HG03442 (cell line): ENCODE results near the gene RFX1.
"Not testable (repeated sequence)": the region's sequence is repeated elsewhere in the genome, so short reads cannot be mapped to it uniquely, and the experiment has no call there.

ENCODE experiments used
- ATAC-seq: cut with Tn5 transposase; IDR thresholded peaks from one replicate; pipeline ENCODE4 v1.9.1; 2021; ENCODE audit warnings: mild to moderate bottlenecking, moderate library complexity; ENCODE audit not compliant: unreplicated experiment

RFX1 gene

GRCh38 chr19:13938301-13939064, 67.6 kb downstream of the RFX1 start, which contains the start of gene PODNL1:
Gene PODNL1, minus strand, starts transcription at chr19:13938417. Its CDS starts 236 bp downstream, at chr19:13938181.
- no peak for ATAC-seq

- no peak for ATAC-seq
Observed at GRCh38 chr19:13937479-13938300, 68.4 kb downstream of the RFX1 start.

- no peak for ATAC-seq
Observed at GRCh38 chr19:13935765-13936510, 70.2 kb downstream of the RFX1 start.

GRCh38 chr19:13934785-13935109, 71.4 kb downstream of the RFX1 start:
- ATAC-seq: no peak

- ATAC-seq: no peak
Observed at GRCh38 chr19:13932911-13933393, 73.2 kb downstream of the RFX1 start.

GRCh38 chr19:13932149-13932637, 73.9 kb downstream of the RFX1 start:
- ATAC-seq: no peak

- no peak for ATAC-seq
Observed at GRCh38 chr19:13931391-13932148, 74.5 kb downstream of the RFX1 start.

GRCh38 chr19:13930402-13930801, 75.7 kb downstream of the RFX1 start:
- no peak for ATAC-seq

- no peak for ATAC-seq
Observed at GRCh38 chr19:13929956-13930355, 76.2 kb downstream of the RFX1 start.

GRCh38 chr19:13929340-13929739, 76.8 kb downstream of the RFX1 start:
- ATAC-seq: no peak

- no peak for ATAC-seq
Observed at GRCh38 chr19:13926715-13927114, 79.4 kb downstream of the RFX1 start.

- no peak for ATAC-seq
Observed at GRCh38 chr19:13926010-13926409, 80.1 kb downstream of the RFX1 start.

- no peak for ATAC-seq
Observed at GRCh38 chr19:13923194-13923987, 82.7 kb downstream of the RFX1 start.

- ATAC-seq: not testable (repeated sequence)
Observed at GRCh38 chr19:13922118-13922517, 84.0 kb downstream of the RFX1 start.

GRCh38 chr19:13920940-13921747, 85.0 kb downstream of the RFX1 start:
- ATAC-seq: no peak

- no peak for ATAC-seq
Observed at GRCh38 chr19:13920524-13920923, 85.6 kb downstream of the RFX1 start.

- ATAC-seq: no peak
Observed at GRCh38 chr19:13918726-13919411, 87.3 kb downstream of the RFX1 start.

- no peak for ATAC-seq
Observed at GRCh38 chr19:13917888-13918406, 88.2 kb downstream of the RFX1 start.
